ENCODE results near the gene HS6ST3. TPM values are rescaled to one million over a fixed set of nuclear protein-coding genes. Genes with fewer than 3 reads are reported as not detected.

Gene HS6ST3
- total and polyA plus RNA-seq, 2 of the 13 experiments (the other 11 are each of a cell fraction or from before 2014, with no cell fraction given): not detected

DNA sequence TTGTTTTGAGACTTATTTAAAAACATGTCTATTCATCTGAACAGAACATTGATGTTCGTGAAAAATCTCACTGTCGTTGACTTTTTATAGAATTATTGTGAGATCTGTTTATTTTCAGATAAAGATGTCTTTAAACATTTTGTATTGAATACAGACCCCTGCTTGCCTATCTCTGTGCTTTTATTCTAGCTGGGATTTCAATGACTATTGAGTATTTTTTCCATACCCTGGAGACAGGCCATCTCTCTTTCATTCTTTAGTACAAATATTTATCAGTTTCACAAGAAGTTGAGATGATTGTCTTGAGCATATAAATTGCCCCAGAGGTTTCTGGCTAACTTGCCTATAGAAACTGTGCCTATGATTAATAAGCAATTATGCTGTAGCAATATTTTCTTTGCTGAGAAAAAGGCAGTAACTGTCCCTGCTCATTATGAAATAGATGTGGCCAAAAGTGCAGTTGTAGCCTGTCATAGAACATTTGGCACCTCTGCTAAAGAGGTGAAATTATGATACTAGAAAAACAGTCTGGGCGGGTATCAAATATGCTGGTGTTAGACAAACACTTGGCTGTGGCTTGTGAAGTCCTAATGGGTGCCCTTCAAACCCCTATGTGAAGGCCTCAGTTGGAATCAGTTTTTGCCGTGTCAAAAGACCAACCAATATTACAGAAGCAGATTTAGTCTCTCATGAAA is 360.6 kb downstream of the HS6ST3 start (continued):
- TF ChIP-seq, protein P1, sequence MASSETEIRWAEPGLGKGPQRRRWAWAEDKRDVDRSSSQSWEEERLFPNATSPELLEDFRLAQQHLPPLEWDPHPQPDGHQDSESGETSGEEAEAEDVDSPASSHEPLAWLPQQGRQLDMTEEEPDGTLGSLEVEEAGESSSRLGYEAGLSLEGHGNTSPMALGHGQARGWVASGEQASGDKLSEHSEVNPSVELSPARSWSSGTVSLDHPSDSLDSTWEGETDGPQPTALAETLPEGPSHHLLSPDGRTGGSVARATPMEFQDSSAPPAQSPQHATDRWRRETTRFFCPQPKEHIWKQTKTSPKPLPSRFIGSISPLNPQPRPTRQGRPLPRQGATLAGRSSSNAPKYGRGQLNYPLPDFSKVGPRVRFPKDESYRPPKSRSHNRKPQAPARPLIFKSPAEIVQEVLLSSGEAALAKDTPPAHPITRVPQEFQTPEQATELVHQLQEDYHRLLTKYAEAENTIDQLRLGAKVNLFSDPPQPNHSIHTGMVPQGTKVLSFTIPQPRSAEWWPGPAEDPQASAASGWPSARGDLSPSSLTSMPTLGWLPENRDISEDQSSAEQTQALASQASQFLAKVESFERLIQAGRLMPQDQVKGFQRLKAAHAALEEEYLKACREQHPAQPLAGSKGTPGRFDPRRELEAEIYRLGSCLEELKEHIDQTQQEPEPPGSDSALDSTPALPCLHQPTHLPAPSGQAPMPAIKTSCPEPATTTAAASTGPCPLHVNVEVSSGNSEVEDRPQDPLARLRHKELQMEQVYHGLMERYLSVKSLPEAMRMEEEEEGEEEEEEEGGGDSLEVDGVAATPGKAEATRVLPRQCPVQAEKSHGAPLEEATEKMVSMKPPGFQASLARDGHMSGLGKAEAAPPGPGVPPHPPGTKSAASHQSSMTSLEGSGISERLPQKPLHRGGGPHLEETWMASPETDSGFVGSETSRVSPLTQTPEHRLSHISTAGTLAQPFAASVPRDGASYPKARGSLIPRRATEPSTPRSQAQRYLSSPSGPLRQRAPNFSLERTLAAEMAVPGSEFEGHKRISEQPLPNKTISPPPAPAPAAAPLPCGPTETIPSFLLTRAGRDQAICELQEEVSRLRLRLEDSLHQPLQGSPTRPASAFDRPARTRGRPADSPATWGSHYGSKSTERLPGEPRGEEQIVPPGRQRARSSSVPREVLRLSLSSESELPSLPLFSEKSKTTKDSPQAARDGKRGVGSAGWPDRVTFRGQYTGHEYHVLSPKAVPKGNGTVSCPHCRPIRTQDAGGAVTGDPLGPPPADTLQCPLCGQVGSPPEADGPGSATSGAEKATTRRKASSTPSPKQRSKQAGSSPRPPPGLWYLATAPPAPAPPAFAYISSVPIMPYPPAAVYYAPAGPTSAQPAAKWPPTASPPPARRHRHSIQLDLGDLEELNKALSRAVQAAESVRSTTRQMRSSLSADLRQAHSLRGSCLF (CRISPR knock-in tag; IDR thresholded peaks at IDR 0.05; ENCODE audit: borderline replicate concordance): no peak
- TF ChIP-seq TAF1 (CRISPR knock-in tag; IDR thresholded peaks at IDR 0.05) (no peak), CREB1 (IDR thresholded peaks at IDR 0.05) (no peak), CREB1 (CRISPR knock-in tag; IDR thresholded peaks at IDR 0.05) (no peak), SIX1 (CRISPR knock-in tag; IDR thresholded peaks at IDR 0.05; ENCODE audit: borderline replicate concordance) (no peak), TEAD3 (CRISPR knock-in tag; optimal IDR thresholded peaks at IDR 0.05; ENCODE audit: borderline replicate concordance) (no peak), FOXP1 (IDR thresholded peaks at IDR 0.05) (no peak), FOXP1 (CRISPR knock-in tag; IDR thresholded peaks at IDR 0.05) (no peak), SRF (IDR thresholded peaks at IDR 0.05; ENCODE audit: low read depth, low read length) (no peak), ZNF850 (CRISPR knock-in tag; conservative IDR thresholded peaks at IDR 0.05) (no peak), SP140L (CRISPR knock-in tag; IDR thresholded peaks at IDR 0.05; ENCODE audit: borderline replicate concordance) (no peak)
